D721Med (cell line): ENCODE data around the gene RSPH3.

Experiments
- DNase-seq: peaks from one replicate; pipeline ENCODE4 v3.0.0; 2011; ENCODE audit warnings: low spot score; ENCODE audit not compliant: insufficient read length
- FAIRE-seq: peaks from 2 replicates; lab custom pipeline; 2011; peaks lifted over from hg19 to GRCh38; lab: Jason Lieb, UNC
- CTCF ChIP-seq: IDR thresholded peaks from 2 replicates; pipeline ENCODE4 v1.5.1; 2012; ENCODE audit warnings: mild to moderate bottlenecking, control low read depth; ENCODE audit not compliant: insufficient read depth; ENCODE audit errors: missing control alignments

RSPH3 gene

GRCh38 chr6:158926414-158926813 is 73.6 kb downstream of the RSPH3 start:
- DNase-seq (no peak), FAIRE-seq (no peak)

GRCh38 chr6:158924499-158925455 is 75.2 kb downstream of the RSPH3 start:
- no peak for DNase-seq
- no peak for FAIRE-seq
- TF ChIP-seq CTCF: no peak

More at GRCh38 chr6:158926414-158926813, 73.6 kb downstream of the RSPH3 start:
- no peak for TF ChIP-seq CTCF

GRCh38 chr6:158923805-158924498 is 76.0 kb downstream of the RSPH3 start:
- no peak for TF ChIP-seq CTCF
- no peak for DNase-seq
- no peak for FAIRE-seq
